Lower leg skin (tissue), 3 donors: Measurements from ENCODE around the gene TYW1B.
"Not testable (repeated sequence)": the region's sequence is repeated elsewhere in the genome, so short reads cannot be mapped to it uniquely, and the experiment has no call there.

ENCODE experiments used
- CTCF ChIP-seq, 3 donors: fragments of 450-650 bp; IDR thresholded peaks; one replicate each; pipeline ENCODE4 v1.5.1; 2016; ENCODE audit warnings: antibody characterized with exemption in 3 of 3, mild to moderate bottlenecking in 3 of 3, moderate library complexity in 2 of 3
- POLR2A ChIP-seq, 2 donors: fragments of 450-650 bp; IDR thresholded peaks; one replicate each; pipeline ENCODE4 v1.6.1; 2016 to 2017; ENCODE audit warnings: antibody characterized with exemption in 2 of 2, mild to moderate bottlenecking in 1 of 2, moderate library complexity in 1 of 2

GRCh38 chr7:72844146-72844545 lies 16.1 kb upstream of the TYW1B start:
- TF ChIP-seq CTCF, POLR2A (IDR thresholded peaks at IDR 0.05): not testable (repeated sequence)
